GM21717 (cell line): ENCODE measurements around the gene RNF113B.

Experiments
- ATAC-seq: cut with Tn5 transposase; IDR thresholded peaks from one replicate; pipeline ENCODE4 v1.9.1; 2021; ENCODE audit warnings: mild to moderate bottlenecking, moderate library complexity; ENCODE audit not compliant: unreplicated experiment

RNF113B gene

GRCh38 chr13:98176777-98177608 lies at the start of gene RNF113B:
TSS of gene RNF113B (minus strand) at chr13:98177269. CDS start at chr13:98177236, 33 bp downstream.
- no peak for ATAC-seq

GRCh38 chr13:98226496-98226895 lies 49.4 kb upstream of the RNF113B start:
- ATAC-seq, result no peak

- no peak for ATAC-seq
Measured at GRCh38 chr13:98225036-98225940, 48.2 kb upstream of the RNF113B start.

GRCh38 chr13:98224557-98224956 lies 47.5 kb upstream of the RNF113B start:
- ATAC-seq, result no peak

GRCh38 chr13:98223741-98224140 lies 46.7 kb upstream of the RNF113B start:
- ATAC-seq, result no peak

GRCh38 chr13:98222816-98223215 lies 45.7 kb upstream of the RNF113B start:
- ATAC-seq, result no peak

GRCh38 chr13:98222081-98222554 lies 45.0 kb upstream of the RNF113B start:
- no peak for ATAC-seq

- ATAC-seq, result no peak
Measured at GRCh38 chr13:98221234-98221633, 44.2 kb upstream of the RNF113B start.

GRCh38 chr13:98220271-98220791 lies 43.3 kb upstream of the RNF113B start:
- no peak for ATAC-seq

- no peak for ATAC-seq
Measured at GRCh38 chr13:98219685-98220084, 42.6 kb upstream of the RNF113B start.

GRCh38 chr13:98217597-98217996 lies 40.5 kb upstream of the RNF113B start:
- ATAC-seq, result no peak

- no peak for ATAC-seq
Measured at GRCh38 chr13:98216711-98217285, 39.7 kb upstream of the RNF113B start.

GRCh38 chr13:98216135-98216565 lies 39.1 kb upstream of the RNF113B start:
- ATAC-seq, result no peak

GRCh38 chr13:98215508-98215907 lies 38.4 kb upstream of the RNF113B start:
- ATAC-seq, result no peak

GRCh38 chr13:98214707-98215106 lies 37.6 kb upstream of the RNF113B start:
- no peak for ATAC-seq

- no peak for ATAC-seq
Measured at GRCh38 chr13:98214008-98214643, 37.1 kb upstream of the RNF113B start.

GRCh38 chr13:98213354-98213753 lies 36.3 kb upstream of the RNF113B start:
- ATAC-seq, result no peak

GRCh38 chr13:98212763-98213162 lies 35.7 kb upstream of the RNF113B start:
- ATAC-seq, result no peak

- no peak for ATAC-seq
Measured at GRCh38 chr13:98208606-98209005, 31.5 kb upstream of the RNF113B start.

- ATAC-seq, result no peak
Measured at GRCh38 chr13:98207416-98207815, 30.3 kb upstream of the RNF113B start.
